Measurements from ENCODE around the gene CAP1. TPM values are rescaled to one million over a fixed set of nuclear protein-coding genes. Genes with fewer than 3 reads are reported as not detected.

The CAP1 gene
- total and polyA plus RNA-seq, 2 of the 4 experiments (the other 2 are of a cell fraction), result 434 to 756 TPM

- Histone ChIP-seq H2AK9ac (replicated peaks; ENCODE audit: low read depth, low read length, poor library complexity) (peak overlapping the region; percentile 37), H2BK120ac (ENCODE audit: low read depth, low read length) (peak overlapping the region; percentile 34), H2BK15ac (ENCODE audit: low read depth, low read length) (no peak overlapping the region), H3K14ac (replicated peaks; ENCODE audit: low read depth, low read length) (0 out of 2 replicates have a peak overlapping the region, but pooled peaks have one; percentile 35), H3K18ac (ENCODE audit: low read depth, low read length) (no peak overlapping the region; the same call in 1 of the 2 replicates), H2BK20ac (ENCODE audit: low read depth, low read length) (peak overlapping the region; percentile 23; the same call in 1 of the 2 replicates), H3K56ac (ENCODE audit: extremely low read depth, insufficient read depth, low read length) (no peak overlapping the region), H3K9ac (ENCODE audit: low read depth, low read length) (no peak overlapping the region), H2AK5ac (ENCODE audit: low read depth, low read length) (peak overlapping the region; percentile 56; the same call in 1 of the 2 replicates), H3K79me1 (ENCODE audit: low read depth in 1 of 2, low read length in 2 of 2) (peaks cover 29 to 83% of the 10 kb centered on the region in 2 experiments), H3K4ac (ENCODE audit: low read depth, low read length) (0 out of 2 replicates have a peak overlapping the region, but pooled peaks have one; percentile 35), H3K4me3 (ENCODE audit: insufficient read depth, low read depth, low read length) (no peak overlapping the region), H4K20me1 (ENCODE audit: insufficient read depth, low read length) (peaks cover 82% of the 10 kb centered on the region), H4K91ac (ENCODE audit: insufficient read depth, low read depth, low read length) (no peak overlapping the region), H3K4me1 (ENCODE audit: control insufficient read depth, insufficient read depth, low read length) (peaks cover 9% of the 10 kb centered on the region), H4K8ac (ENCODE audit: low read depth in 2 of 2, low read length in 2 of 2) (no peak overlapping the region), H3K27me3 (ENCODE audit: control insufficient read depth, insufficient read depth, low read length) (no peaks in the 10 kb centered on the region), H3K27ac (ENCODE audit: insufficient read depth, low read length) (no peak overlapping the region), H3K4me2 (ENCODE audit: low read depth, low read length) (peak overlapping the region; percentile 31; the same call in 1 of the 2 replicates), H4K5ac (ENCODE audit: low read depth, low read length) (no peak overlapping the region), H3K36me3 (ENCODE audit: control insufficient read depth, insufficient read depth, low read length) (peaks cover 43% of the 10 kb centered on the region), H3K9me1 (ENCODE audit: insufficient read depth, low read length) (peaks cover 13% of the 10 kb centered on the region), H2BK5ac (ENCODE audit: low read depth, low read length, poor library complexity, severe bottlenecking) (peak overlapping the region; percentile 42), H2AFZ (replicated peaks; ENCODE audit: low read length, poor library complexity) (no peak overlapping the region), H3K9me3 (ENCODE audit: control insufficient read depth, insufficient read depth, low read length) (no peaks in the 10 kb centered on the region), H3K23ac (ENCODE audit: low read depth, low read length) (0 out of 2 replicates have a peak overlapping the region, but pooled peaks have one; percentile 8)
- BruUV-seq (replicated peaks), result no TSS peak
- POLR2A ChIA-PET (ENCODE audit: unreplicated experiment), result interaction anchor here (0.6 kb wide), 1 partner anchor 97 kb away, joined by 8 read pairs; no protein-coding TSS in a partner anchor
- in situ Hi-C loops (cut with MboI; ENCODE audit: low sequenced_read_pairs) (no loop called here), dilution Hi-C loops (cut with HindIII; ENCODE audit: low sequenced_read_pairs, unreplicated experiment) (no loop called here), intact Hi-C loops (cut with micrococcal nuclease) (no loop called here)
- ATAC-seq (ENCODE audit: low read depth) (peak; percentile 46), DNase-seq (peak; percentile 70)
- TF ChIP-seq BHLHE40 (IDR thresholded peaks at IDR 0.05; ENCODE audit: low read depth, low read length), result no peak
- TF ChIP-seq MAZ (IDR thresholded peaks at IDR 0.05; ENCODE audit: borderline replicate concordance, low read depth, low read length), result no peak
- peak; percentile 94 for TF ChIP-seq CEBPB (IDR thresholded peaks at IDR 0.05; ENCODE audit: low read depth, low read length)
- no CpG with 5 or more reads among the region's 4 CpGs for WGBS, 2 experiments (ENCODE audit: extremely low coverage in 2 of 2, insufficient read length in 1 of 2)
- CTCF ChIA-PET, result no interaction called here
Observed at GRCh38 chr1:40059338-40059959, 18.9 kb downstream of the CAP1 start.
